ENCODE data around the gene TEX13D. TPM values are rescaled to one million over a fixed set of nuclear protein-coding genes. Genes with fewer than 3 reads are reported as not detected.
"Not testable (repeated sequence)": the region's sequence is repeated elsewhere in the genome, so short reads cannot be mapped to it uniquely, and the experiment has no call there.

TEX13D gene
- total RNA-seq = not detected

- intact Hi-C loops (cut with DNase I; ENCODE audit: low total_unique reads) = no loop called here
Observed at GRCh38 chrX:124332481-124333424, at the start of gene TEX13D. Gene TEX13D, plus strand, starts transcription at chrX:124332660. Its CDS starts 258 bp downstream, at chrX:124332918.

GRCh38 chrX:124289443-124289842, 43.0 kb upstream of the TEX13D start:
- DNase-seq = no peak
- TF ChIP-seq, protein P1, sequence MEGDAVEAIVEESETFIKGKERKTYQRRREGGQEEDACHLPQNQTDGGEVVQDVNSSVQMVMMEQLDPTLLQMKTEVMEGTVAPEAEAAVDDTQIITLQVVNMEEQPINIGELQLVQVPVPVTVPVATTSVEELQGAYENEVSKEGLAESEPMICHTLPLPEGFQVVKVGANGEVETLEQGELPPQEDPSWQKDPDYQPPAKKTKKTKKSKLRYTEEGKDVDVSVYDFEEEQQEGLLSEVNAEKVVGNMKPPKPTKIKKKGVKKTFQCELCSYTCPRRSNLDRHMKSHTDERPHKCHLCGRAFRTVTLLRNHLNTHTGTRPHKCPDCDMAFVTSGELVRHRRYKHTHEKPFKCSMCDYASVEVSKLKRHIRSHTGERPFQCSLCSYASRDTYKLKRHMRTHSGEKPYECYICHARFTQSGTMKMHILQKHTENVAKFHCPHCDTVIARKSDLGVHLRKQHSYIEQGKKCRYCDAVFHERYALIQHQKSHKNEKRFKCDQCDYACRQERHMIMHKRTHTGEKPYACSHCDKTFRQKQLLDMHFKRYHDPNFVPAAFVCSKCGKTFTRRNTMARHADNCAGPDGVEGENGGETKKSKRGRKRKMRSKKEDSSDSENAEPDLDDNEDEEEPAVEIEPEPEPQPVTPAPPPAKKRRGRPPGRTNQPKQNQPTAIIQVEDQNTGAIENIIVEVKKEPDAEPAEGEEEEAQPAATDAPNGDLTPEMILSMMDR (IDR thresholded peaks at IDR 0.05) = no peak
- no peak for TF ChIP-seq POLR2A (IDR thresholded peaks at IDR 0.05)
- intact Hi-C loops (cut with DNase I; ENCODE audit: low total_unique reads) = no loop called here
- H3K4me3 ChIP-seq = no peak overlapping the region
- no peaks in the 10 kb centered on the region for H3K4me1 ChIP-seq
- H3K9me3 ChIP-seq = no peaks in the 10 kb centered on the region
- H3K36me3 ChIP-seq = no peaks in the 10 kb centered on the region
- no peak overlapping the region for H3K27ac ChIP-seq
- no peaks in the 10 kb centered on the region for H3K27me3 ChIP-seq

More at GRCh38 chrX:124332481-124333424, at the start of gene TEX13D:
- DNase-seq = no peak
- Histone ChIP-seq H3K4me3 (no peak within 1 kb of the TSS), H3K9me3 (no peaks in the 10 kb centered on the region), H3K27me3 (no peaks in the 10 kb centered on the region), H3K36me3 (no peaks in the 10 kb centered on the region), H3K4me1 (no peaks in the 10 kb centered on the region), H3K27ac (no peak within 1 kb of the TSS)
- TF ChIP-seq POLR2A (IDR thresholded peaks at IDR 0.05) = no peak
- TF ChIP-seq, protein P1 (IDR thresholded peaks at IDR 0.05) = no peak

- H3K9me3 ChIP-seq = no peaks in the 10 kb centered on the region
- no peak for TF ChIP-seq POLR2A (IDR thresholded peaks at IDR 0.05)
- TF ChIP-seq, protein P1 (IDR thresholded peaks at IDR 0.05) = no peak
- H3K4me3 ChIP-seq = no peak overlapping the region
- H3K27me3 ChIP-seq = no peaks in the 10 kb centered on the region
- intact Hi-C loops (cut with DNase I; ENCODE audit: low total_unique reads) = no loop called here
- DNase-seq = no peak
- no peaks in the 10 kb centered on the region for H3K4me1 ChIP-seq
- no peaks in the 10 kb centered on the region for H3K36me3 ChIP-seq
- no peak overlapping the region for H3K27ac ChIP-seq
Observed at GRCh38 chrX:124293810-124294209, 38.6 kb upstream of the TEX13D start.

DNA sequence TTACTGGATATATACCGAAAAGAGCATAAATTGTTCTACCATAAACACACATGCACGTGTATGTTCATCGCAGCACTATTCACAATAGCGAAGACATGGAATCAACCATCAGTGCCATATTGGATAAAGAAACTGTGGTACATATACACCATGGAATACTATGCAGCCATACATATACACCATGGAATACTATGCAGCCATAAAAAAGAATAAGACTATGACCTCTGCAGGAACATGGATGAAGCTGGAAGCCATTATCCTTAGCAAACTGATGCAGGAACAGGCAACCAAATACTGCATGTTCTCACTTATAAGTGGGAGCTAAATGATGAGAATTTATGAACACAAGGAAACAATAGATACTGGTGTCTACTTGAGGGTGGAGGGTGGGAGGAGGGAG, 33.1 kb upstream of the TEX13D start:
- H3K4me3 ChIP-seq; H3K36me3 ChIP-seq; H3K4me1 ChIP-seq; DNase-seq; H3K9me3 ChIP-seq; intact Hi-C loops (cut with DNase I; ENCODE audit: low total_unique reads); H3K27me3 ChIP-seq; H3K27ac ChIP-seq: not testable (repeated sequence)

DNA sequence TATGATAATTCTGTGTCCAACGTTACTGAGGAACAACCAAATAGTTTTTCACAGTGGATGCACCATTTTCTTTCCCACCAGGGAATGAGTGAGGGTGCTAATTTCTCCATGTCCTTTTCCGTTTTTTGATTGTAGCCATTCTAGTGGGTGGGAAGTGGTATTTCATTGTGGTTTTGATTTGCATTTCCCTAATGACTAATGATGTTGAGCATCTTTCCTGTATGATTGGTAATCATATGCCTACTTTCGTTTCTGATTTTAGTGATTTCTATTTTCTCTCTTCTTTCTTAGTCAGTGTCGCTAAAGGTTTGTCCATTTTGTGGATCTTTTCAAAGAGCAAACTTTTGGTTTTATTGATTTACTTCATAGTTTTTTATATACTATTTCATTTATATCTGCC, 32.1 kb upstream of the TEX13D start:
- TF ChIP-seq POLR2A (IDR thresholded peaks at IDR 0.05) = no peak
- TF ChIP-seq, protein P1 (IDR thresholded peaks at IDR 0.05) = no peak

More for the DNA sequence above, 32.1 kb upstream of the TEX13D start:
- Histone ChIP-seq H3K4me3 (no peak overlapping the region), H3K4me1 (no peaks in the 10 kb centered on the region), H3K36me3 (no peaks in the 10 kb centered on the region), H3K9me3 (no peaks in the 10 kb centered on the region), H3K27me3 (no peaks in the 10 kb centered on the region), H3K27ac (no peak overlapping the region)
- no peak for DNase-seq
- intact Hi-C loops (cut with DNase I; ENCODE audit: low total_unique reads) = no loop called here

Measured in uterus (tissue), 4 donors.